Measurements from ENCODE around the gene HAPLN1. TPM values are rescaled to one million over a fixed set of nuclear protein-coding genes. Genes with fewer than 3 reads are reported as not detected.

Gene HAPLN1
- total and polyA plus RNA-seq, 2 of the 8 experiments (the other 6 are each of a cell fraction or from before 2014, with no cell fraction given) = 0.56 to 2.1 TPM

- TF ChIP-seq JUN (IDR thresholded peaks at IDR 0.05; ENCODE audit: low read depth, low read length) = no peak
These were observed 33.5 kb downstream of the HAPLN1 start (continued) for GRCh38 chr5:83687124-83687619.
